Head of caudate nucleus (tissue), 42 donors: ENCODE measurements around the gene POGLUT3.

Experiments
- DNase-seq, 42 donors: peaks; one replicate each; pipeline versions ENCODE4 v3.0.0 to v3.0.0-alpha.2; 2020 to 2021; ENCODE audit warnings: mixed read lengths in 7 of 42
- intact Hi-C: fragments of 100-400 bp; cut with DNase I; formaldehyde crosslinking; loops from one replicate; pipeline ENCODE4 v1.15.0; 2022

Gene POGLUT3

GRCh38 chr11:108498046-108498815, at the start of gene POGLUT3:
Gene POGLUT3, minus strand, starts transcription at chr11:108498384. Its CDS starts 18 bp downstream, at chr11:108498366.
- DNase-seq: peak in 38 of 42 donors; percentile 25 to 80 (median 56)
- intact Hi-C loops: no loop called here

- intact Hi-C loops: no loop called here
- no peak for DNase-seq
Observed at GRCh38 chr11:108545909-108546501, 47.8 kb upstream of the POGLUT3 start.

GRCh38 chr11:108543316-108543964, 45.3 kb upstream of the POGLUT3 start:
- no peak for DNase-seq
- intact Hi-C loops: no loop called here

GRCh38 chr11:108541531-108541930, 43.3 kb upstream of the POGLUT3 start:
- no peak for DNase-seq
- intact Hi-C loops: no loop called here

- no peak for DNase-seq
- intact Hi-C loops: no loop called here
Observed at GRCh38 chr11:108538502-108538901, 40.3 kb upstream of the POGLUT3 start.

- DNase-seq: no peak
- intact Hi-C loops: no loop called here
Observed at GRCh38 chr11:108538022-108538424, 39.8 kb upstream of the POGLUT3 start.

GRCh38 chr11:108536783-108537182, 38.6 kb upstream of the POGLUT3 start:
- no peak for DNase-seq
- intact Hi-C loops: no loop called here

GRCh38 chr11:108535384-108535955, 37.3 kb upstream of the POGLUT3 start:
- intact Hi-C loops: no loop called here
- DNase-seq: no peak

- intact Hi-C loops: no loop called here
- no peak for DNase-seq
Observed at GRCh38 chr11:108534274-108534882, 36.2 kb upstream of the POGLUT3 start.

GRCh38 chr11:108530426-108530825, 32.2 kb upstream of the POGLUT3 start:
- intact Hi-C loops: no loop called here
- DNase-seq: no peak

GRCh38 chr11:108527382-108527781, 29.2 kb upstream of the POGLUT3 start:
- no peak for DNase-seq
- intact Hi-C loops: no loop called here

GRCh38 chr11:108525161-108525560, 27.0 kb upstream of the POGLUT3 start:
- intact Hi-C loops: no loop called here

GRCh38 chr11:108524422-108524821, 26.2 kb upstream of the POGLUT3 start:
- intact Hi-C loops: no loop called here
- DNase-seq: no peak

More at GRCh38 chr11:108525161-108525560, 27.0 kb upstream of the POGLUT3 start:
- DNase-seq: no peak

GRCh38 chr11:108522318-108522717, 24.1 kb upstream of the POGLUT3 start:
- DNase-seq: no peak
- intact Hi-C loops: no loop called here

- no peak for DNase-seq
- intact Hi-C loops: no loop called here
Observed at GRCh38 chr11:108518581-108518980, 20.4 kb upstream of the POGLUT3 start.

GRCh38 chr11:108516125-108516524, 17.9 kb upstream of the POGLUT3 start:
- no peak for DNase-seq
- intact Hi-C loops: no loop called here

- no peak for DNase-seq
- intact Hi-C loops: no loop called here
Observed at GRCh38 chr11:108512708-108513107, 14.5 kb upstream of the POGLUT3 start.

- no peak for DNase-seq
- intact Hi-C loops: no loop called here
Observed at GRCh38 chr11:108511851-108512474, 13.8 kb upstream of the POGLUT3 start.
